SKM-1 treated with dmso at 0.1 percent for 144 hours (cell line): ENCODE results near the gene HSD3B2.
"Not testable (repeated sequence)": the region's sequence is repeated elsewhere in the genome, so short reads cannot be mapped to it uniquely, and the experiment has no call there.

Source experiments
- DNase-seq: peaks from one replicate; lab custom pipeline; 2025; ENCODE audit not compliant: unreplicated experiment; lab: John Stamatoyannopoulos, UW

HSD3B2 gene

DNA sequence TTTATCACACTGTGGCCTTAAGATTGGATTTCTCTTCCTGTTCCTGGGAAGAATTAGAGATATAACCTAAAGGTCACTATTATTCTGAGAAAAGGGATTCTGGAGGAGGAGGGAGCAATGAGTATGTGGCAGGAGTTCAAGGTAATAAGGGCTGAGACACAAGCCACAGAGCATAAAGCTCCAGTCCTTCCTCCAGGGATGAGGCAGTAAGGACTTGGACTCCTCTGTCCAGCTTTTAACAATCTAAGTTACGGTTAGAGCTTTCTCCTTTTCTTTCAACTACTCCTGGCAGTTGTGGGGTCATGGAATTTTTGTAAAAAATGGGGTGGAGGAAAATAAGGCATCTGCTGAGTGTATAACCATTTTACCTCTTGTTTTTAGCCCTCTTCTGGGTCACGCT, at the start of gene HSD3B2:
HSD3B2 (plus strand) TSS at position 201 of the 400 bp plus-strand sequence. CDS start 270 bp downstream, outside the sequence.
- no peak for DNase-seq

DNA sequence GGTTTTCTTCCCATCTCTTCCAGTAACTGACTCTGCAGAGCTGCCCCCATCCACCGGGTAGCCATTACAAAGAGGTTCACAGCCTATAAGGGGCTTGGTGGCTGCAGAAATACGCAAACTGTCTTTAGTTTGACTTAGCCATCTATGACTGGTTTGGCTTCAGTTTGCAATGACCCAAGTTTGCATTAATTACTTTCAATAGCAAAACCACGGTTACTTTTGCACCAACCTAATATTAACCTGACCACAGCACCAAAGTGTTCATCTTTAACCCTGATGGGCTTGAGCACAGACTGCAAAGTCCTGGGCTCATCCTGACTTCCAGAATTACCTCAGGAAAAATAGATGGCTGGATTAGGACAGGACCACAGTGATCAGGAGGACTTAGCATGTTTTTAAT, 48.5 kb upstream of the HSD3B2 start:
- no peak for DNase-seq

- peak; percentile 23 for DNase-seq
Measured at GRCh38 chr1:119367432-119368124, 47.4 kb upstream of the HSD3B2 start.

DNA sequence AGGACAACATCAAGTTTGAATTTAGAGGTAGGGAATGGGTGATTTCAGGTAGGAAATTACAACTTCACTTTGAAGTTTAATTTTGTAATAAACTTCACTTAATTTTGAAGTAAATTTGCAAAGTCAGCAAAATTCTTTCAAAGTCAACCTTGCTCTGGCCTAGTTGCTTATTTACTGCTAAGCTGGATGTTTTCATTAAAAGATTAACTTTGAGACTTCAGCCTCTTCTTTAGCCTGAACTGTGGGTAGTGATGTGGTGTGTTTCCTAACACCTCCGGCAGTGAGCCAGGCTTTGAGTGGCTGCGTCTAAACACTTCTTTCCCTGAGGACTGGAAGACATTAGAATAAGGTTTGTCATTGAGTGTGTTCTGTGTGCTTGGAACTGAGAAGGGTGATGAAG, 46.4 kb upstream of the HSD3B2 start, which contains the start of gene HAO2:
HAO2 (plus strand) TSS at position 232 of the 400 bp plus-strand sequence. CDS start 12,301 bp downstream, outside the sequence.
- DNase-seq = no peak

GRCh38 chr1:119370748-119371147, 44.2 kb upstream of the HSD3B2 start:
- no peak for DNase-seq

- DNase-seq = no peak
Measured at GRCh38 chr1:119371815-119372214, 43.1 kb upstream of the HSD3B2 start.

- no peak for DNase-seq
Measured at GRCh38 chr1:119372503-119373086, 42.4 kb upstream of the HSD3B2 start.

DNA sequence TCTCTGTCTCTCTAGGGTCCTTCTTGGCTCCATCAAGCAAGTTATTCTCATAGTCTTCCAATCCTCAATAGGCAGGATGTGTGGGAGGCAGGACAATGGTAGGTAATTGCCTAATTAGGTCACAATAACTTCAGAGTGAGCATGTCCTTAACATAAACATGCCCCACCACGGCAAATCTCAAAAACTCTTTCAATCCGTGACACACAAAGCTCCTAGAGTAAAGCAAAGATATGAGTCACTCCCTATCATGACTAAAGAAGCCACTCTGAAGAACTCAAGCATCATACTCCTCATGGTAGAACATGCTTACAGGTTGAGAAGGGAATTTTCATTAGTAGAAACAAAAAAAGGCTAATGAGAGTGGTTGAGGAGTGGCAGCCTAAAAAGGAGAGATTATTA, 41.5 kb upstream of the HSD3B2 start:
- DNase-seq = no peak

DNA sequence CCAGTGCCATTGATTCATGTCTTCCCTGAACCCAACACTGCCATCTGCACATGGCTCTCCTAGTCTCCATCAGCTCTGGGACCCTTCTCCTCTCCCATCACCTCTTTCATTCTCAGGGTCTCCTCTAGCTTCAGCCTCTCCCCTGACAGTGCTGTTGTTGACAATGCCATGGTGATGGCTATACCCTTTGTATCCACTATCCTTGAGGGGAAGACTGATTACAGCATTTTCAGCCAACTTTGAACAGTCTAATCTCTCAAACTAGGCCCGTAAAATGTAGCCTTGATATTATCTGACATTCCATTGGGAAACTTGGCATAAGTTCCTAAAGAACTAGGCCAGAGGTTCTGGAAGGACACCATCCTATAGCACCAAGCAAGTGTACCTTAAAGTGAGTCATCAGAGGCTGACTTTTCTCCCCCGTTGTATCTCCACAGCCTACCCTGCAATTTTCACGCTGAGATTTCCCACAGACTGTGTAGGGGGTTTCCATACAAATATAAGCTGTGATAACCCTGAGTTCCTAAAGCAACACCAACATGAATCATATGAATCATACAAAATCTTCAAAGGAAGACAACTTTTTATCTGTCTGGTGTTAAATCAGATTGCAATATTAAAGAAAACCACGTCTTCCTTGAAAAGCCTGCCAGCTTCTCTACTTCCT, 40.6 kb upstream of the HSD3B2 start:
- no peak for DNase-seq

DNA sequence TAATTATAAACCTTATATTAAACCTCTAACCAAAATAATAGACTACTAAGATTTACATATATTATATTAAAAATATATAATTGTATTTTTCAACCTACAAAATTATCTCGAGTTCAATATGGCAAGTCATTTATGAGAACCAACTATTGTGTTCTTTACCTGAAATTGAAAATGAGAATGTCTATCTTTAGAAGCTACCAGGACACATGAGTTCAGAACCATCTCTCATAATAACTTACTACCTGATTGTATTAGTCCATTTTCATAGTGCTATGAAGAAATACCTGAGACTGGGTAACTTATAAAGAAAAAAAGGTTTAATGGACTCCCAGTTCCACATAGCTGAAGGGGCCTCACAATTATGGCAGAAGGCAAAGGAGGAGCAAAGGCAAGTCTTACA, 39.6 kb upstream of the HSD3B2 start:
- DNase-seq = no peak

GRCh38 chr1:119376594-119376993, 38.4 kb upstream of the HSD3B2 start:
- DNase-seq = no peak

GRCh38 chr1:119377594-119377993, 37.4 kb upstream of the HSD3B2 start:
- DNase-seq = not testable (repeated sequence)

GRCh38 chr1:119379117-119379516, 35.8 kb upstream of the HSD3B2 start:
- no peak for DNase-seq

DNA sequence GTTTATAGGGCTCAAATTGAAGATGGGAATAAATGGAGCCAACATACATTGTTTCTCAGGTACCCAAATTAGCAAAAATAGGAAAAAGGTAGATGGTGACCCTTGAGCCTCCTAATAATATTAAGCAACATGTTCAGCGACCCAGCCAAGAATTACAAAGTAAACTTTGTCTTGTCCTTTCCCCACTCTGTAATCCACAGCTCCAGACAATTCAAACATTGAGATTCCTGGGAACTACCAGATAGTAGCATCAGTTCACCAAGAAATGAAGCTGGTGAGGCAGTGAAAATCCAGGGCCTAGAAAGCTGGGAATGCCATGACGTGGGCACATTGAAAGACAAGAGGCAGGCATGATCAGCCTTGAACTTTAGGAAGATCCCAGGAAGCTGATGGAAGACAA, 34.6 kb upstream of the HSD3B2 start:
- no peak for DNase-seq

DNA sequence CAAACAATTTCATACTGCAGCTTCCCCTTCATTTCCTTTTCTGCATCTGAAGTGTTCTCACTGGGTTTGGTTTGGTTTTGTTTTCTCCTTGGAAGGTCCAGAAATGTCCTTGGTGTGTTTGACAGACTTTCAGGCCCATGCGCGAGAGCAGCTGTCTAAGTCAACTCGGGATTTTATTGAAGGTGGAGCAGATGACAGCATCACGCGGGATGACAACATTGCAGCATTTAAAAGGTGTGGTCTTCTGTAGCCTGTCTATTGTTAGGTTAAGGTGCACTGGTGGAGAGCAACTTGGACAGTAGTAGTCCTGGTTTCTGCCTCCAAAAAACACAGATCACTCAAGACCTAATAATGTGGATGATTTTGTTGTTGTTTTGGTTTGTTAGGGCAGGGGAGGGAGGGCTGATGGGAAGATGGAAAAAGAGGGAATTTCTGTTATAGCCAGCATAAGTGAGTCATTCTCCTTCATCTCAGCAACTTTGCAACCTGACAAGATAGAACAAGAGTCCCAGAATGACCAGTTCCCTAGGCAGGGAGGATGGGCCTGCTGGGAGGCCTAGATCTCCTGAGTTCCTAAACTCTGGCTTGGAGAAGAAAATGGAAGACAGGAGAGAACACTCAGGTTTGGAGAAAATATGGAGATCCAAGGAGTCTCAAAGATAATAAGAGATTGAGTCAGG, 33.8 kb upstream of the HSD3B2 start:
- no peak for DNase-seq

DNA sequence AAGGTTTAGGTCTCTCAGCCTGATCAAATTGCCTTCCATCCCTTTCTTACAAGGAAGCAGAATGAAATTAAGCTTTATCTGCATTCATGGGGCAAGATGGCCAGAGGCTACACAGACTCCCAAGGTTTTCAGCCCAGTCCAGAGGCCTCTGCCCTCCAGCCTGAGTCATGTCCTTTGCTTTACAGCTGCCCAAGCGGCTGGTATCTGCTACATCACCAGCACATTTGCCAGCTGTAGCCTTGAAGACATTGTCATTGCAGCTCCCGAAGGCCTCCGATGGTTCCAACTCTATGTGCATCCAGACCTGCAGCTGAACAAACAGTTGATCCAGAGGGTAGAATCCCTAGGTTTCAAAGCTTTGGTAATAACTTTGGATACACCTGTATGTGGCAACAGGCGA, 30.4 kb upstream of the HSD3B2 start:
- no peak for DNase-seq

DNA sequence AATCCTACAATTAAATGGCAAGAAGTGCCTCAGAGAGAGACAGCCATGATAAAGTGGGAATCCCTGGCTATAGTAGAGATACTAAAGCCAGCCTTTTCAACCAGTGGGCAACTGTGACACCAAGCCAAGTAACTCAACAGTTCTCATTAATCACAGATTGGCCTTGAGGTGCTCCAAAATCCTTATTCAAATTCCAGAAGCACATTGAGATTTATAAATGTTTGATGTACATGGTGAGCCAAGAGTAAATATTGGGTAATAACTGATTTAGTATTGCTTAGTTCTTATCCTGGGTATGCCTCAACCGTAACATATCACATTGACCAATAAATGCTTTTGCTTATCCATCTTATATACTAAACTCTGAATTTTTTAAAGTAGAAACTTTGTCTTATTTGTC, 29.3 kb upstream of the HSD3B2 start:
- DNase-seq = no peak

GRCh38 chr1:119387858-119388257, 27.1 kb upstream of the HSD3B2 start:
- no peak for DNase-seq

DNA sequence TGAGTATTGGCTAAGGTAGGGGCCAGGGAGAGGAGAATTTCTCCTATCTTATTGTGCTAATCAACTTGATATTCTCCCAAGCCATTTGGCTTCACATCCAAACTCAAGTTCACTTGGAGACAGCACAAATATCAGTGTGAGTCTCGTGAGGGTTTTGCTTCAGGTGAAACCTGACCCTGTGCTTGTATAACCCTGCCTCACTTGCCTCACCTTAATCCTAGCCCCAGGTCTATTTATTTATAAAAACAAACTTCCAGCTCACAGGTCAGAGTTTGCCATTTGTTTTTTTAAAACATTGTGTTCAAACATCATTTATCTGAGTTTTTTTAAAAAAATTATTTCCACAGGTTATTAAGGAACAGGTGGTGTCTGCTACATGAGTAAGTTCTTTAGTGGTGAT, 26.5 kb upstream of the HSD3B2 start:
- DNase-seq = no peak

- DNase-seq = no peak
Measured at GRCh38 chr1:119390526-119390925, 24.4 kb upstream of the HSD3B2 start.

- DNase-seq = no peak
Measured at GRCh38 chr1:119391749-119392148, 23.2 kb upstream of the HSD3B2 start.

DNA sequence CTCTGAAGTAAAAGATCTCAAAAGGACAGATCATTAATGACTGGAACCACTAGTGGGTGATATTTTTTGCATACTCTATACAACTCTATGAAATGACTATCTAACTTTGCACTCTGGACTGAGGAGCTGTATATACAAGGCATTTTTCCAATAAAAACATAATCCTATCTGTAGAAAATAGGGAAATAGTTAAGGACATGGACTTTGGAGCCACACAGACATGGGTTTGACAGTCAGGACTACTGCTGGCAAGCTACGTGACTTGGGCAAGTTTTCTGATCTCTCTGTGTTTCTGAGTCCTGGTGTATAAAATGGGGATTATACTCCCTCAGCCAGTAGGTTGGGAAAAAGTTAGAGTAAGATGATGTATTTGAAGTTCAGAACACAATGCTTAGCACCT, 20.9 kb upstream of the HSD3B2 start:
- no peak for DNase-seq
